NCI-H524 (cell line): ENCODE measurements around the gene WDR18.

ENCODE experiments used
- DNase-seq, 2 experiments: peaks; one replicate each; lab custom pipeline; 2025; lab: John Stamatoyannopoulos, UW

Gene WDR18

DNA sequence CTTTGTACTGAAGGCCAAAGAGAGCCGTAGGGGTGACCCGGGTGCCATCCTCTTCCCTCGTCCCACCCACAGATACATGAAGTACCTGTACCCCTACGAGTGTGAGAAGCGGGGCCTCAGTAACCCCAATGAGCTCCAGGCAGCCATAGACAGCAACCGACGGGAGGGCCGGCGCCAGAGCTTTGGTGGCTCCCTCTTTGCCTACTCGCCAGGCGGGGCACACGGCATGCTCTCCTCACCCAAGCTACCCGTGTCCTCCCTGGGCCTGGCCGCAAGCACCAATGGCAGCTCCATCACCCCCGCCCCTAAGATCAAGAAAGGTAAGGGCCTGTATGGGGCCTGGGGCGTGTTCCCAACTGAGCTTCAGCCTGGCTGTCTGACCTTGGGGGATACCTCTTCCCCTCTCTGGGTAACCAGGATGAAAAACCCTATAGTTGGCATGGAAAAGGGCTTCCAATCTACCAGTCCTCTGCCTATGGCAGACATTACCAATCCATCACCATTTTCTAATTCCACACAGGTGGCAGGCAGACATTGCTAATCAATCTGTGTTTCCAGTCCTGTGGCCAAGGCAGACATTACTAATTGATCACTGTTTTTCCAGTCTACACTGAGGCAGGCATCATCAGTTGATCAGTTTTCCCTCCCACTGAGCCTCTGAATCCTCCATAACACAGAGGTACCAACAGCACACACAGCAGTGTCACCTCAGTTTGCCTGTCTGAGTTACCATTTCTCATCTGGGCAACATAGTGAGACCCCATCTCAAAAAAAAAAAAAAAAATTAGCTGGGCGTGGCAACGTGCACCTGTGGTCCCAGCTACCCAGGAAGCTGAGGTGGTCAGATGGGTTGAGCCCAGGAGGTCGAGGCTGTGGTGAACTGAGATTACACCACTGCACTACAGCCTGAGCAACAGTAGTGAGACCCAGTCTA lies 19.1 kb upstream of the WDR18 start:
- DNase-seq: no peak

DNA sequence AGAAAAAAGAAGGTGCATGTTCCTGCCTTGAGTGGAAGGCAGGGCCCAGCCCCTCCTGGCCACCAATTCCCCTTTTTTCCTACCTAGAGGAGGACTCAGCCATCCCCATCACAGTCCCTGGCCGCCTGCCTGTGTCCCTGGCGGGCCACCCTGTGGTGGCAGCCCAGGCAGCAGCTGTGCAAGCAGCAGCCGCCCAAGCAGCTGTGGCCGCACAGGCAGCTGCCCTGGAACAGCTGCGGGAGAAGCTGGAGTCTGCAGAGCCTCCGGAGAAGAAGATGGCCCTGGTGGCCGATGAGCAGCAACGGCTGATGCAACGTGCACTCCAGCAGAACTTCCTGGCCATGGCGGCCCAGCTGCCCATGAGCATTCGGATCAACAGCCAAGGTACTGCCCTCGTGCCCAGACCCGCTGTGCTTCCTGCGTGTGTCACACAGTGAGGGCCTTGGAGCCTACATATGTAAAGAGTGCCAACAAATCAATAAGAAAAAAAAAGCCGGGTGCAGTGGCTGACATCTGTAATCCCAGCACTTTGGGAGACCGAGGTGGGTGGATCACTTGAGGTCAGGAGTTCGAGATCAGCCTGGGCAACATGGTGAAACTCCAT lies 17.6 kb upstream of the WDR18 start:
- DNase-seq: no peak

DNA sequence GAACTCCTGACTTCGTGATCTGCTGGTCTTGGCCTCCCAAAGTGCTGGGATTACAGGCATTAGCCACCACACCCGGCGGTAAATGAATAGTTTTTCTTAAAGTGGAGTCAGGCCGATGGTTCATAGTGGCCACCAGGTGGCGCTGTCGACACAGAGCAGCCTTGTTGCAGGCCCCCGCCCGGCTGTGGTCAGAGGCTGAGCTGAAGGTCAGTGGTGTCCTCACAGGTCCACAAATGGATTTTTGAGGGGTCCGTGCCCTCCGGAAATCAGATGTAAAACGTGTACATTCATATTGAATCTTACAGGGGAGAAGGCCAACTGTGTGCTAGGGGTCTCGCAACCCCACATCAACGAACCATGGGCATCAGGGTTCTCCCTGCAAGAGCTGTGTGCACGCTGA lies 13.4 kb upstream of the WDR18 start:
- no peak for DNase-seq

DNA sequence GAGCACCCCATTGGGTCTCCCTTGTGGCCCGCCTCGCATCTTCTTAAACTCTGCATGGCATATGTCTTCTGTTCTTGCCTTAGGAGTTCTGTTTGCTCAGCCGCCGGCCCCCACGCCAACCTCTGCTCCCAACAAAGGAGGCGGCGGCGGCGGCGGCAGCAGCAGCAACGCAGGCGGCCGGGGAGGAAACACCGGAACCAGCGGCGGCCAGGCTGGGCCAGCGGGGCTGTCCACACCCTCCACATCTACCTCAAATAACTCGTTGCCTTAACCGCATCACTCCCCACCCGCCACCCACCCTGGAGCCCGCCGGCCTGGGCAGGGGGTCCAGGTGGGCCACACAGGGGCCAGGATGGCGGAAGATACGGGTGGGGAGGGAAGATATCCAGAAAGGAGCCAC lies 12.3 kb upstream of the WDR18 start:
- no peak for DNase-seq

DNA sequence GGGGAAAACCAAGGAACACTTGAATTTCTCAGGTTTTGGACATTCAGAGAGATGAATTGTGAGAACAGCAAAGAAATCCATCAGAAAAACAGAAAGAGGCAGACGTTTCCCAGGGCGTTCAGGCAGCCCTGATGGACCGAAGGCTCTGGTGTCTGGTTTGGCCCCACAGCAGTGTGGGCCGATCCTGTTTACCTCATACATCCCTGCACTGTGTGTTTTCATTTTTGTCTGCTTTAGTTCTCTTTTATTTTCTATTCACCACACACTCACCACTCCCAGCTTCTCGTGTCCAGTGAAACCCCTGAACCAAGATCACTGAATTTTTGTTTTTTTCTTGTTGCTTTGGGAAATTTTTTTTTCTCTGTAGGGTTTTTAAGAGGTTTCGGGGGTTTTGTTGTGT lies 11.9 kb upstream of the WDR18 start:
- DNase-seq: no peak

DNA sequence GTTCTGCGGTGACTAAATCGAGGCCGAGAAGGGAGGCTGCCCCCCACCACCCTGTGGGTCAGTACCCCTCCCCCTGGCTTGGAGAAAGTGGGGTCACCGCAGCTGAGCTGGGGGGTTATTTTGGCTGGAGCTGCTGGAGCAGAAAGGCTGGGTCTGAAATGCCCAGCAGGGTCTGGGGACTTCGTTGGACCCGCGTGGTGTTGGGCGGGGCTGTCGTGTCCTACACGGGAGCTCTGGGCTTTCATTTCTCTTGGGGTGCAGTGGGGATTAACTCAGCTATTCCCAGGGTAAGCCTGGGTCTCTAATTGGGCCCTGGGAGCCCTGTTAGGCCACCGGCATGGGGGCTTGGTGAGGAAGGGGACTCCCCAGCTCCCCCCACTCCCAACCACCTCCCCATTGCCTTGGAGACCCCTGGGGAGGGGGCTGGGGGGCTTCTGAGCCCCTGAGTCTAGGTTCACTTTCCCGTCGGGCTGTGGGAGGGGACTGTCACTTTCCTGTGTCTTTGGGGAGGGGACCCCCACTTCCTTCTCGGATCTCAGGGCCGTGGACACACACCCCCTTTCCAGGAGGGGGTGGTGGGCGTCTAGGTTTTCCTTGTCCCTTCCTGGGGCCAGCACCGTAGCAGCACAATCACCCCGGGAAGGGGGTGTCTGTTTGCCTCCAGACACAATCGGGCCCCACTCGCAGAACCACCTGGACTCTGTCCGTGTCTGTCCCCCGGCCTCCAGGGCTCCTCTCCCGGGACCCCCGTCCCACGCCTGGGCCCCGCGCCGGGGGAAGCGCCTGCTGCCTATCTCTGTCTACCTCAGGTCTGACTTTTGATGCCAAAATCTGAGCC lies 10.2 kb upstream of the WDR18 start:
- DNase-seq: no peak

DNA sequence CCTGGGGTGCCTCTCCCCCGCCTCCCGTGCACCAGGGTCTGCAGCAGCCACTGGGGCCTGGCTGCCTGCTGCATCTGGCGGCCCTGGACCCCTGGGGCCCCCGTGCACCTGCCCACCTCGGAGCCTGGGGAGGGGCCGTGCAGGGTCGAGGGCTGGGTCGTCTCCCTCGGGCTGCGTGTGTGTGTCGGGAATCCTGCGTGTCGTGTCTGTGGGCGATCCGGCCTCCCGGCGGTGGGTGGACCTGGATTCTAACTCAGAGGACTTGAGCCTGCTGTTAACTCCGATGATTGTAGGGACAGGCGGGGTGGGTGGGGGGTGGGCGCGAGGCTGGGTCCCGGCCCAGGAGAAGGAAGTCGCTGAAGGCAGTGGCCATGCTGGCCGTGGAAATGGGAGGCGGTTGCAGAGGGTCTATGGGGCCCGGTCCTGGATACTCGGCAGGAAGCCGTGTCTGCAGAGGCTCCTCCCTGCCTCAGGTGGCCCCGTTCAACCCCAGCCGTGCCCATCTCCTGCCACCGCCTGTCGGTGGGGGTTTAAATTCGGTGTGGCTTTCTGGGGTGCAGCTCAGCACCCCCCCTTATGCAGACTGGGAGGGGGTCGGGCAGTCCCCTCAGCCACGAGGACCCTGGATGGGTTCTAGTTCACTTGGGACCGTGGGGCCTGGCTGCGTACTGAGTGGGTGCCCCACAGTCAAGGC lies 9.4 kb upstream of the WDR18 start:
- no peak for DNase-seq

DNA sequence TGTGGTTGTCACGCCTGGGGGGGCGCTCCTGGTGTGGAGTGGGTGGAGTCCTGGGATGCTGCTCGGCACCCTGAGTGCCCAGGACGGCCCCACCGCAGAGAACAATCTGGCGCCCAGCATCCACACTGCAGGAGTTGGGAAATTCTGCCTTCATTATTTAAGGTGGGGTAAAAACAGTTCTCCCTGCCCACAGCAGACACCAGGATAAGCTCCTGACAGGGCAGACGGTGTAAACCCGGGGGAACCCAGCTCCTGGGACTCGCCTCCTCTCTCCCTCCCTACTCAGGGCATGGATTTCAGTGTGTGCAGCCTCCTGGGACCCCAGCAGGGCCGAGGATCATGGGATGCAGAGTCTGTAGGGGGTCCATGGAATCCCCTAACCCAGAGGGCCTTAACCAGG lies 7.7 kb upstream of the WDR18 start:
- DNase-seq: no peak

DNA sequence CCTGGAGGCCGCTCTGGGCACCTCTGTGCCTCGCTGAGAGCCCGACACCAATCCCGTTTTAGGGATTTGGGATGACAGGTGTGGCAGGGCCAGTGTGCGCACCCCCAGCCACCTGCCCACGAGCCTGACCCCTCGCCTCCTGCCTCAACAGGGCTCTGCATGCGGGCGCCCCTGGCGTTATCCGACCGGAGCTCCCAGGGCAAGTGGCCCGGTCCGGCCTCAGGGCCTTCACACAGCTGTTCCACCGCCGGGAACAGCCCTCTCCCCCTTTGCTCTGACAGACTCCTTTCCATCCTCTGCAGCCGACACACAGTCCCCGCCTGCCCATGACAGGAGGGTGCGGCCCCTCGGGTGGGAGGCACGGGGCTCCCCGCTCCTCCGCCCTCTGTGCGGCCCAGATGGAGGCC lies 7.1 kb upstream of the WDR18 start:
- DNase-seq: no peak

DNA sequence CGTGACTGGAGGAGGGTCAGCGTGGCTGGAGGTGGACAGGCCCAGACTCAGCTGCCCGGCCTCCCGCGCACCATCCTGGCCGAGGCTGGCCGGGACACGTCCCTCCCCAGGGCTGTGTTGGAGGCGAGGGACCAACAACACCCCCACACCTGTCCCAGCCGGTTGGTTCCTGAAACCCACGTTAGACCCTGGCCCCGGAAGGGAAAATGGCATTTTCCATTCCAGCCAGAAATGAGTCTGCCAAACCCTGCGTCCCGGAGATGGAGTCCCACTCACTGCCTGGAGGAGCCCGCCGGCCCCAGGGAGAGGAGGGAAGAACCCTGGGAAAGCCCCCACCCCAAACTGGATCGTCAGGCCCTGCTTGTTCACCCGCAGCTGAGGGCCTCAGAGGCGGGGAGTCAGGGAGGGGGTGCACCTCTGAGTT lies 4.8 kb upstream of the WDR18 start:
- DNase-seq: no peak

DNA sequence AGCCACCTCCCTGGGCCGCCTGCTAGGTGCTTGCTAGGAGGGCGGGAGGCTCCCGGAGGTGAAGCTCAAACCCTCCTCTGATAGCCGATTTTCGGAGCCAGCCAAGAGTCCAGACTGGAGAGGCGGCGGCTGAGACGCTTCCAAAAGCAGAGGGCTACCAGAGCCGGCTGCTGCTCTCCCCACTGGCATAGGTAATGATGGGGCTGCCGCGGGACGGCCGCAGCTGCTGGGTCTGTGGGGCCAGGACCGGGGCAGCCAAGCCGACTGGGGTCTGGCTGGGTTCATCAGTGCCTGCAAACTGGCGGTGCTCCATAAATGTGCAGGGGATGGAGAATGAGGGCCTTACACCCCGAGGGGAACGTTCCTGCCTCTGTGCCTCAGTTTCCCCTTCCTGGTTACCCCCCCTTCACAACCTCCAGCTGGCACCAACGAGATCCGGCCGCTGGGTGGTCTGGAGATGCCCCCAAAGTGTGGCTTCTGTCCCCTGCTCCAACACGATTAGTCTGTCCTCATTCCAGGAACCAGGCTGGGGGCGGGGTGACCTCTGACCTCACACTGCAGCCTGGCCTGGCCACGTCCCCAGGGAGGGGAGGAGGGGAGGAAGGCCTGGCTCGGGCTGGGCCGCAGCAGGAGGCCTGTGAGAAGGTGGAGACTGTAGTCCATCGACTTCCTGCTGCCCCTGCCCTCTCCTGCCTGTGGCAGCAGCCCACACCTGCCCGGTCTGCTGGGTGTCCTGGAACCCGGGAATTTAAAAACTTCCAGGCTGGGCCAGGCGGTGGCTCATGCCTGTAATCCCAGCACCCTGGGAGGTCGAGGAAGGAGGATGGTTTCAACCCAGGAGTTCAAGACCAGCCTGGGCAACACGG lies 3.8 kb upstream of the WDR18 start:
- no peak for DNase-seq

DNA sequence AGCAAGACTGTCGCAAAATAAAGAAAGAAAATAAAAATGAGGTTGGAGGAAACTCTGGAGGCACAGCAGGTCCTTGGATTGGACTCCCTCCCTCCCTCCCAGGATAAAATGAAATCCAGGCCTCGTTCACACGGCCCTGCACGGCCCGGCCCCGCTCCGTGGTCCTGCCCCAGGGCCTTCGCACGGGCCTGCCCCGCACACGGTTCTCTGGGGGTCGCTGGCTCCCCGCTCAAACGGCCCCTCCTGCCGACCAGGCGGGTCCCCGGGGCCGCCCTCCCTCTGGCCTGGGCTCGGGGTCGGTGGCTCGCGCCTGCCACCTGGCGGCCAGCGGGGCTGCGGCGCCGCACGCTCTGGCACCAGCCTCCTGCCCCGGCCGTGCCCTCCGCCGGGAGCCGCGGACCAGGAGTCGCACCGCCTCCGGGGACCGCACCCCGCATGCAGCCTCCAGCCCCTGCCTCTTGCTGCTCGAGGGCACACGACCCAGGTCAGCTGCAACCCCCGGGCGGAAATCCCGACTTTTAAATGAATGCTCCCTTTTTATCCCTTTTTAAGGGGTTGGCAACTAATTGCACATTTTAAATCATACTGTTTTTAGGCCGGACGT lies 1.5 kb upstream of the WDR18 start:
- peak; percentile 31 to 64 for DNase-seq

DNA sequence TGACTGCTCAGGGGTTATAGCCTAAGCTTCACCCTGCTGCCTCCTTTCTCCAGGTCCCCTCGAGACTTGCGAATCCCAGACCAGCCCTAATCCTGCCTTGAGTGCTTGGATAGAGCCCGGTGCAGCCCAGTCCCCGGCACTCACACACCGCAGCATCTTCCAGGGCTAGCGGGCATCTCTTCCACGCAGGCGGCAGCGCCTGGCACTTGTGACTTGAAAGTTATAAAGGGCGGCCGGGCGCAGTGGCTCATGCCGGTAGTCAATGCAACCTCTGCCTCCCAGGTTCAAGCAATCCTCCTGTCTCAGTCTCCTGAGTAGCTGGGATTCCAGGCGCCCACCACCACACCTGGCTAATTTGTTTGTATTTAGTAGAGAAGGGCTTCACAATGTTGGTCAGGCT lies 1.9 kb downstream of the WDR18 start:
- no peak for DNase-seq

DNA sequence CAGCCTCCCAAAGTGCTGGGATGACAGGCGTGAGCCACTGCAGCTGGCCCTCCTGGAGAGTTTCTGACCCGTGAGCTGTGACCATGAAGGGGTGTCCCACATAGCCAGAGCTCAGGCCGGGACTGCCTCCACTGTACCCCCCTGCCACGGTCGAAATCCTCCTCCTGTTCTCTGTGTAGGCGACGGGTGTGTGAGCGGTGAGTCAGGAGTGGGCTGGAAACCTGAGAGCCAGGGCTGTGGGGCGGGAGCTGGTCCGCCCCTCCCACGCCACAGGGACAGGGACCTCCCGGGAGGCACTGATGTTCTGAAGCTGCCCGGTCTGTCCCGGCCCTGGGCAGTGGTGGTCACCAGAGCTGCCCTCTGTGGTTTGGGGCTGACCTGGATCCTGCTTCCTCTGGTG lies 3.9 kb downstream of the WDR18 start:
- DNase-seq: no peak

DNA sequence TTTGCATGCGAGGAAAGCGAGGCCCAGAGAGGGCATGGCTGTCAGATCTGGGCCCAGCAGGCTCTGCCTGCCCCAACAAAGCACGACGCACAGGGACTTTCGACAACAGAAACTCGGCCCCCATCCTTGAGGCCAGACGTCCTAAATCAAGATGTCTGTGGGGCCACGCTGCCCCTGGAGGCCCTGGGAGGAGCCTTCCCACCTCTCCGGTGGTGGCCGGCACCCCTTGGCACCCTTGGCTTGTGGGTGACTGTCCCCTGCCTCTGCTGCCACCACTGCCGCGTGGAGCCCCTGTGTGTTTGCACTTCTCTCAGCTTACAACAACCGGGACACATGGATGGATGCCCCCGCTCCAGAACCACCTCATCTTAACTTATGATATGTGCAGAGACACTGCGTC lies 4.4 kb downstream of the WDR18 start:
- no peak for DNase-seq

DNA sequence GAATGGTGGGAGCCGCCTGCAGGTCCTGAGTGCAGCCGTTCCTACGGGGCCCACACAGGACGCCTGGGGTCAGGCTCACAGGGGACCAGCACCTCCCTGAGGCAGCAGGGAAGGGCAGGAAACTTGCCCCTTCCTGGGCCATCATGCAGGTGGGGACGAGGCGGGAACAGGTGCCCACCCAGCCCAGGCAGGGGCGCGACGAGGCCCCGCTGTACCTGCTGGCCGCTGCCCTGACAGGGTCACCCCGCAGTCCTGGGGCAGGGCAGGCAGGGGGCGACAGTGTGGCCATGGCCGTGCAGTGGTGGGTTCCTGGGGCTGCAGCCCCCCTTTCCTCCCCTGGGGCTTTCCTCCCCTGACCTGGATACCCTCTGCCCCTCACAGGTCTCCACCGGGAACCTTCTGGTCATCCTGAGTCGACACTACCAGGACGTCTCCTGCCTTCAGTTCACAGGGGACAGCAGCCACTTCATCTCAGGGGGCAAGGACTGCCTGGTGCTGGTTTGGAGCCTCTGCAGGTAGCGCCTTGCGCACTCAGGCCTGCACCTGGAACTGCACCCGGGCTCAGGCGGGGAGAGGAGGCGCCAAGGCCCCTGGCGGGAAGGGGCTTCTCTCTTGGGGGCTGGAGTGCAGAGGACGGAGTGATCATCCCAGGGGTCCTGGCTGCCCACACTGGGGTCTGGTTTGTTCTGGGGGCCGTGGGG lies 5.4 kb downstream of the WDR18 start:
- no peak for DNase-seq

DNA sequence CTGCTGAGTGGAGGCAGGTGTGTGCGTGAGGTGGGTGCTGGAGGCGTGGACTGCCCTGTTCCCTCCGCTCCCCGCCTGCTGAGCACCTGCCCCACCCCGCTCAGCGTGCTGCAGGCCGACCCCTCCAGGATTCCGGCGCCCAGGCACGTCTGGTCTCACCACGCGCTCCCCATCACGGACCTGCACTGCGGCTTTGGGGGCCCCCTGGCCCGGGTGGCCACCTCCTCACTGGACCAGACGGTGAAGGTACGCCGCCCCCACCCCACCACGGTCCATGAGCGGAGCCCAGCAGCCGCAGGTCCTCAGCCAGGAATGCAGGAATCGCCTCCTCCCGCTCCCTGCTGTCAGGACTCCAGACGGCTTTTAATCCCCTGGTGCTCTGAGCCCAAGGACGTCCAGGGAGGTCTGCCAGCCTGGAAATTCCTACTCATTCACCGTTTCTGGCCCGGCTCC lies 6.0 kb downstream of the WDR18 start:
- no peak for DNase-seq

DNA sequence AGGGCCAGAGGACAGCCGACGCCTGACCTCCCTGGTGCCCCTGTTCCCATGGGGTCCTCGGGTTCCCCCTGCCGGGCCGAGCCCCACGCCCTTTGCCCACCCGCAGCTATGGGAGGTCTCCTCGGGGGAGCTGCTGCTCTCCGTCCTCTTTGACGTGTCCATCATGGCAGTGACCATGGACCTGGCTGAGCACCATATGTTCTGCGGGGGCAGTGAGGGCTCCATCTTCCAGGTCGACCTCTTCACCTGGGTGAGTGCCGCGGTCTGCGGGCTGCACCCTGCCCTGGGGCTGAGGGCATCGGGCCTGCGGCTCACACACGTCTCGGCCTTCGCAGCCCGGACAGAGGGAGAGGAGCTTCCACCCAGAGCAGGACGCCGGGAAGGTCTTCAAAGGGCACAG lies 6.6 kb downstream of the WDR18 start:
- DNase-seq: no peak

DNA sequence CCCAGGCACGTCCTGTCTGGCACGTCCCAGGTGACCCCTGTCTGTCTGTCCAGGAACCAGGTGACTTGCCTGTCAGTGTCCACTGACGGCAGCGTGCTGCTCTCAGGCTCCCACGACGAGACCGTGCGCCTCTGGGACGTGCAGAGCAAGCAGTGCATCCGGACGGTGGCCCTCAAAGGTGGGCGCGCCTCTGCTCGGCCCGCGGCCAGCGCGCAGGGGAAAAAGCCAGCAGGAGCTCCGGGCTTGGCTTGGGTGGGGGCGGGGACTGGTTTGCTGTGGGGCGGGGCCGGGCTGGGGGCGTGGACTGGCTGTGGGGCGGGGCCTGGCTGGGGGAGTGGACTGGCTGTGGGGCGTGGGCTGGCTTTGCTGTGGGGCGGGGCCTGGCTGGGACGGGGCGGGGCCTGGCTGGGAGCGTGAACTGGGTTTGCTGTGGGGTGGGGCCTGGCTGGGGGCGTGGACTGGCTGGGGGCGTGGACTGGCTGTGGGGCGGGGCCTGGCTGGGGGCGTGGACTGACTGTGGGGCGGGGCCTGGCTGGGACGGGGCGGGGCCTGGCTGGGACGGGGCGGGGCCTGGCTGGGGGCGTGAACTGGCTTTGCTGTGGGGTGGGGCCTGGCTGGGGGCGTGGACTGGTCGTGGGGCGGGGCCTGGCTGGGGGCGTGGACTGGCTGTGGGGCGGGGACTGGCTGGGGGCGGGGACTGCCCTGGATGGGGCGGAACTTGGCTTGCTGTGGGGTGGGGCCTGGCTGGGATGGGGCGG lies 7.2 kb downstream of the WDR18 start:
- no peak for DNase-seq
